ENCODE results near the gene CRYBB1. TPM values are rescaled to one million over a fixed set of nuclear protein-coding genes. Genes with fewer than 3 reads are reported as not detected.

Gene CRYBB1
- total and polyA plus RNA-seq, 2 experiments from 2014 or later: not detected

DNA sequence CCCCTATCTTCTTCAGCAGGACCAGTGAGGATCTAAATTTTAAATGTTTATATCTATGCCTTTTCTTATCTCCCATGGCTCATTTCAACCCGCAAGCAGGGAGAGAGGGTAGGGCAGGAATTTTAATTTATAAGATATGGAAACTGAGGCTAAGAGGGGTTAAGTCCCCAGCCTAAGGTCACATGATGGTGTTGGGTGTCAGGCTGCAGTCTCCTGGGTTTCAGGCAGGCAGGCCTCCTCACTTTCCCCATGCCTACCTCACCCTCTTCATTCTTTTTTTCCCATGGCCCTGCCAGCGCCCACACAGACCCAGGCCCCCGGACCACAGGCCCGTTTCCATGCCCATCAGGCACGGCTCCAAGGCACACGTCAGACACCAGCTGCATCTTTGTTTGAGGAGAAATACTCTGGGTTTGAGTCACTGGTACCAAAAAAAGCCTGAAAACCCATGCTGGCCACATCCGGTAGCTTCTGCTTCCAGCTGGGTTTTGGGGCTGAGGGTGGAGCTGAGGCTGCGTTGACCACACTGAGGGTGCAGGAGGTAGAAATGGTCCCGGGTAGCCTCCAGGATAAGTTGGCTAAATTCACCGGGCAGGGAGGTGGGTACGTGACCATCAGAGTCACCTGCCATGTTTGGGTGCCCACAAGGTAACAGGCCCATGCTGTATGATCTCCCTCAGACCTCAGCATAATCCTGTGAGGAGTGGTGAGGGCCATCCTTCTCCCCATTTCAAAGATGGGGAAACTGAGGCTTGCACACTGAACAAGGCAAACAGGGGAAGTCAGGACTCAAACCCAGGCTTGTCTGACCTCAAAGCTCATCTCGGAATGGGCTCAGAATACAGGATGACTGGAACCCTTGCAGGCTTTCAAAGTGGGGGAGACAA, 7.5 kb downstream of the CRYBB1 start:
- no peaks in the 10 kb centered on the region for H3K36me3 ChIP-seq (replicated peaks; ENCODE audit: insufficient read depth, low read depth)
- H3K27ac ChIP-seq: no peak overlapping the region
- DNase-seq (ENCODE audit: low spot score): no peak
- TF ChIP-seq CTCF (IDR thresholded peaks at IDR 0.05; ENCODE audit: poor library complexity): no peak
- no peak for TF ChIP-seq EZH2 (IDR thresholded peaks at IDR 0.05; ENCODE audit: borderline replicate concordance)
- TF ChIP-seq EZH2phosphoT487 (IDR thresholded peaks at IDR 0.05; ENCODE audit: low read depth, severe bottlenecking, unreplicated experiment): no peak
- no peak overlapping the region for H2AFZ ChIP-seq
- WGBS (ENCODE audit: low lambda C conversion rate, missing lambda C conversion rate): 85% methylated on average over 12 of the region's 12 CpGs
- no peaks in the 10 kb centered on the region for H3K79me2 ChIP-seq
- H3K4me3 ChIP-seq: no peak overlapping the region
- no peaks in the 10 kb centered on the region for H4K20me1 ChIP-seq (ENCODE audit: insufficient read depth, poor library complexity, severe bottlenecking)
- H3K9me3 ChIP-seq (ENCODE audit: low read depth): no peaks in the 10 kb centered on the region
- H3K9me2 ChIP-seq (replicated peaks; ENCODE audit: insufficient read depth): no peaks in the 10 kb centered on the region
- H3K27me3 ChIP-seq: peaks cover 33% of the 10 kb centered on the region
- H3K4me2 ChIP-seq: no peak overlapping the region
- no peaks in the 10 kb centered on the region for H3K4me1 ChIP-seq (ENCODE audit: insufficient read depth)

DNA sequence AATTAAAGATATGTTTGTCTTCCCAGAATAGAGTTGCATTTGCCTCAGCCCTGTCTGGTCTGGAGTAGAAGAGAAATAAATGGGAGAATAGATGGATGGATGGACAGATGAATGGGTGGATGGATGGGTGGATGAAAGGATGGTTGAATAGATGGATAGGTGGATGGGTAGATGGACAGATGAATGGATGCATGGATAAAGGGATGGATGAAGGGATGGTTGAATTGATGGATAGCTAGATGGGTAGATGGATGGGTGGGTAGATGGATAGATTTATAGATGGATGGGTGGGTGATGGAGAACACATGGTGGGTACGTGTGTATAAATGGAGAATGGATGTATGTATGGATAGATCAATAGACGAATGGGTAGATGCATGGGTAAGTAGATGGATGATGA, 8.5 kb downstream of the CRYBB1 start:
- whole genome bisulfite sequencing (ENCODE audit: low lambda C conversion rate, missing lambda C conversion rate): 96% methylated on average over 2 of the region's 2 CpGs
- H2AFZ ChIP-seq: no peak overlapping the region
- H4K20me1 ChIP-seq (ENCODE audit: insufficient read depth, poor library complexity, severe bottlenecking): no peaks in the 10 kb centered on the region
- no peak overlapping the region for H3K27ac ChIP-seq
- H3K4me3 ChIP-seq: no peak overlapping the region
- H3K79me2 ChIP-seq: no peaks in the 10 kb centered on the region
- DNase-seq (ENCODE audit: low spot score): no peak
- H3K27me3 ChIP-seq: peaks cover 24% of the 10 kb centered on the region
- no peak overlapping the region for H3K4me2 ChIP-seq
- TF ChIP-seq EZH2phosphoT487 (IDR thresholded peaks at IDR 0.05; ENCODE audit: low read depth, severe bottlenecking, unreplicated experiment) (no peak), CTCF (IDR thresholded peaks at IDR 0.05; ENCODE audit: poor library complexity) (no peak), EZH2 (IDR thresholded peaks at IDR 0.05; ENCODE audit: borderline replicate concordance) (no peak)
- no peaks in the 10 kb centered on the region for H3K9me3 ChIP-seq (ENCODE audit: low read depth)
- no peaks in the 10 kb centered on the region for H3K9me2 ChIP-seq (replicated peaks; ENCODE audit: insufficient read depth)
- no peaks in the 10 kb centered on the region for H3K36me3 ChIP-seq (replicated peaks; ENCODE audit: insufficient read depth, low read depth)
- H3K4me1 ChIP-seq (ENCODE audit: insufficient read depth): no peaks in the 10 kb centered on the region

GRCh38 chr22:26608129-26608528, 9.7 kb downstream of the CRYBB1 start:
- no peaks in the 10 kb centered on the region for H4K20me1 ChIP-seq (ENCODE audit: insufficient read depth, poor library complexity, severe bottlenecking)
- no peak overlapping the region for H3K27ac ChIP-seq
- no peak overlapping the region for H3K4me2 ChIP-seq
- 34% methylated on average over 2 of the region's 2 CpGs for WGBS (ENCODE audit: low lambda C conversion rate, missing lambda C conversion rate)
- H3K9me3 ChIP-seq (ENCODE audit: low read depth): no peaks in the 10 kb centered on the region
- TF ChIP-seq CTCF (IDR thresholded peaks at IDR 0.05; ENCODE audit: poor library complexity): no peak
- TF ChIP-seq EZH2 (IDR thresholded peaks at IDR 0.05; ENCODE audit: borderline replicate concordance): no peak
- no peak for TF ChIP-seq EZH2phosphoT487 (IDR thresholded peaks at IDR 0.05; ENCODE audit: low read depth, severe bottlenecking, unreplicated experiment)
- no peak for DNase-seq (ENCODE audit: low spot score)
- H3K36me3 ChIP-seq (replicated peaks; ENCODE audit: insufficient read depth, low read depth): no peaks in the 10 kb centered on the region
- no peaks in the 10 kb centered on the region for H3K9me2 ChIP-seq (replicated peaks; ENCODE audit: insufficient read depth)
- peaks cover 17% of the 10 kb centered on the region for H3K27me3 ChIP-seq
- H2AFZ ChIP-seq: no peak overlapping the region
- H3K4me1 ChIP-seq (ENCODE audit: insufficient read depth): no peaks in the 10 kb centered on the region
- no peak overlapping the region for H3K4me3 ChIP-seq
- no peaks in the 10 kb centered on the region for H3K79me2 ChIP-seq

All from hepatocyte (in vitro differentiated cells).